IgD-negative memory B cell (primary cell): Measurements from ENCODE around the gene GRM4. TPM values are rescaled to one million over a fixed set of nuclear protein-coding genes. Genes with fewer than 3 reads are reported as not detected.
A peak's percentile ranks its signal among the peaks of the same experiment; 100 is the strongest.

Source experiments
- H3K27ac Mint-ChIP-seq, 3 donors: one replicate each; pipeline ENCODE4 v1.8.0; 2020 to 2022; ENCODE audit warnings: mild to moderate bottlenecking in 3 of 3, mixed read lengths in 3 of 3, moderate library complexity in 1 of 3
- H3K27me3 Mint-ChIP-seq: one replicate; pipeline ENCODE4 v1.8.0; 2021; ENCODE audit warnings: mixed read lengths
- H3K36me3 Mint-ChIP-seq: one replicate; pipeline ENCODE4 v1.8.0; 2020; ENCODE audit warnings: mild to moderate bottlenecking, mixed read lengths
- H3K4me1 Mint-ChIP-seq, 3 donors: one replicate each; pipeline ENCODE4 v1.8.0; 2020 to 2022; ENCODE audit warnings: mixed read lengths in 3 of 3, mild to moderate bottlenecking in 1 of 3
- H3K4me3 Mint-ChIP-seq, 4 donors: one replicate each; pipeline ENCODE4 v1.8.0; 2020 to 2022; ENCODE audit warnings: mild to moderate bottlenecking in 4 of 4, mixed read lengths in 4 of 4, moderate library complexity in 3 of 4
- H3K9me3 Mint-ChIP-seq, 3 donors: one replicate each; pipeline ENCODE4 v1.8.0; 2020 to 2021; ENCODE audit warnings: mixed read lengths in 3 of 3, mild to moderate bottlenecking in 1 of 3
- polyA plus RNA-seq: library from polyadenylated mRNA; unstranded; fragments of 300-500 nt; fragmentation: Illumina TruSeq; gene quantifications from one replicate; pipeline ENCODE4 v1.2.3, GENCODE V29; 2021

GRM4 gene
- polyA plus RNA-seq, 1 donor from 2014 or later: not detected

- H3K9me3 Mint-ChIP-seq: no peaks in the 10 kb centered on the region
- H3K4me1 Mint-ChIP-seq: peaks cover 0 to 9% (median 6%) of the 10 kb centered on the region in 3 donors
- no peak overlapping the region for H3K4me3 Mint-ChIP-seq
- H3K27me3 Mint-ChIP-seq: peaks cover 34% of the 10 kb centered on the region
- H3K27ac Mint-ChIP-seq: peak overlapping the region in 1 of 3 donors; percentile 9
- peaks cover 3% of the 10 kb centered on the region for H3K36me3 Mint-ChIP-seq
Observed at GRCh38 chr6:34150766-34151165, 4.9 kb upstream of the GRM4 start.

- Mint-ChIP-seq H3K4me3 (peak overlapping the region in 1 of 4 donors; percentile 20), H3K9me3 (no peaks in the 10 kb centered on the region), H3K27me3 (peaks cover 34% of the 10 kb centered on the region), H3K4me1 (peaks cover 0 to 9% (median 6%) of the 10 kb centered on the region in 3 donors), H3K27ac (no peak overlapping the region), H3K36me3 (peaks cover 3% of the 10 kb centered on the region)
Observed at GRCh38 chr6:34149831-34150400, 4.0 kb upstream of the GRM4 start.

GRCh38 chr6:34149452-34149810 lies 3.5 kb upstream of the GRM4 start:
- no peak overlapping the region for H3K4me3 Mint-ChIP-seq
- no peak overlapping the region for H3K27ac Mint-ChIP-seq
- H3K9me3 Mint-ChIP-seq: no peaks in the 10 kb centered on the region
- peaks cover 34% of the 10 kb centered on the region for H3K27me3 Mint-ChIP-seq
- peaks cover 0 to 9% (median 7%) of the 10 kb centered on the region in 3 donors for H3K4me1 Mint-ChIP-seq
- peaks cover 3% of the 10 kb centered on the region for H3K36me3 Mint-ChIP-seq

GRCh38 chr6:34148631-34149451 lies 3.0 kb upstream of the GRM4 start:
- H3K27me3 Mint-ChIP-seq: peaks cover 35% of the 10 kb centered on the region
- H3K4me1 Mint-ChIP-seq: peaks cover 0 to 9% (median 4%) of the 10 kb centered on the region in 3 donors
- no peak overlapping the region for H3K27ac Mint-ChIP-seq
- H3K9me3 Mint-ChIP-seq: no peaks in the 10 kb centered on the region
- peak overlapping the region in 1 of 4 donors; percentile 32 for H3K4me3 Mint-ChIP-seq
- peaks cover 3% of the 10 kb centered on the region for H3K36me3 Mint-ChIP-seq

- Mint-ChIP-seq H3K36me3 (no peaks in the 10 kb centered on the region), H3K27me3 (peaks cover 30% of the 10 kb centered on the region), H3K4me1 (peaks cover 0 to 10% (median 9%) of the 10 kb centered on the region in 3 donors), H3K4me3 (no peak overlapping the region), H3K27ac (peak overlapping the region in 1 of 3 donors; percentile 3), H3K9me3 (peaks cover 0 to under 1% (median 0%) of the 10 kb centered on the region in 3 donors)
Observed at GRCh38 chr6:34147906-34148630, 2.2 kb upstream of the GRM4 start.

GRCh38 chr6:34146801-34147592 lies 1.1 kb upstream of the GRM4 start:
- Mint-ChIP-seq H3K4me3 (peak overlapping the region in 2 of 4 donors; percentile 65 to 70), H3K27ac (no peak overlapping the region)

GRCh38 chr6:34145161-34146020 lies 496 bp downstream of the GRM4 start:
- H3K27me3 Mint-ChIP-seq: peaks cover 32% of the 10 kb centered on the region
- H3K4me3 Mint-ChIP-seq: peak overlapping the region; percentile 26 to 75 (median 66)
- H3K27ac Mint-ChIP-seq: no peak overlapping the region
- no peaks in the 10 kb centered on the region for H3K36me3 Mint-ChIP-seq
- H3K4me1 Mint-ChIP-seq: peaks cover 0 to 15% (median 11%) of the 10 kb centered on the region in 3 donors
- peaks cover 0 to 3% (median 0%) of the 10 kb centered on the region in 3 donors for H3K9me3 Mint-ChIP-seq

More at GRCh38 chr6:34146801-34147592, 1.1 kb upstream of the GRM4 start:
- Mint-ChIP-seq H3K36me3 (no peaks in the 10 kb centered on the region), H3K4me1 (peaks cover 0 to 15% (median 11%) of the 10 kb centered on the region in 3 donors), H3K27me3 (peaks cover 26% of the 10 kb centered on the region), H3K9me3 (peaks cover 0 to 3% (median 0%) of the 10 kb centered on the region in 3 donors)

- Mint-ChIP-seq H3K27me3 (peaks cover 36% of the 10 kb centered on the region), H3K4me1 (peaks cover 0 to 15% (median 11%) of the 10 kb centered on the region in 3 donors), H3K9me3 (peaks cover 0 to 3% (median 0%) of the 10 kb centered on the region in 3 donors), H3K36me3 (no peaks in the 10 kb centered on the region), H3K27ac (no peak overlapping the region), H3K4me3 (peak overlapping the region in 3 of 4 donors; percentile 39 to 84 (median 64))
Observed at GRCh38 chr6:34144581-34145160, 1.2 kb downstream of the GRM4 start.

- H3K4me1 Mint-ChIP-seq: peaks cover 0 to 15% (median 11%) of the 10 kb centered on the region in 3 donors
- no peak overlapping the region for H3K27ac Mint-ChIP-seq
- peak overlapping the region; percentile 32 to 84 (median 73) for H3K4me3 Mint-ChIP-seq
- peaks cover 0 to 3% (median 0%) of the 10 kb centered on the region in 3 donors for H3K9me3 Mint-ChIP-seq
- peaks cover 41% of the 10 kb centered on the region for H3K27me3 Mint-ChIP-seq
- no peaks in the 10 kb centered on the region for H3K36me3 Mint-ChIP-seq
Observed at GRCh38 chr6:34143884-34144580, 1.9 kb downstream of the GRM4 start.

- H3K4me1 Mint-ChIP-seq: peaks cover 0 to 15% (median 11%) of the 10 kb centered on the region in 3 donors
- peak overlapping the region; percentile 43 to 76 (median 66) for H3K4me3 Mint-ChIP-seq
- H3K36me3 Mint-ChIP-seq: no peaks in the 10 kb centered on the region
- H3K9me3 Mint-ChIP-seq: peaks cover 0 to 3% (median 0%) of the 10 kb centered on the region in 3 donors
- no peak overlapping the region for H3K27ac Mint-ChIP-seq
- peaks cover 48% of the 10 kb centered on the region for H3K27me3 Mint-ChIP-seq
Observed at GRCh38 chr6:34143196-34143883, 2.5 kb downstream of the GRM4 start.

- no peak overlapping the region for H3K27ac Mint-ChIP-seq
- H3K4me3 Mint-ChIP-seq: peak overlapping the region in 3 of 4 donors; percentile 39 to 63 (median 43)
Observed at GRCh38 chr6:34142061-34142998, 3.6 kb downstream of the GRM4 start.

More at GRCh38 chr6:34142061-34142998, 3.6 kb downstream of the GRM4 start:
- no peaks in the 10 kb centered on the region for H3K36me3 Mint-ChIP-seq
- peaks cover 0 to 3% (median 0%) of the 10 kb centered on the region in 3 donors for H3K9me3 Mint-ChIP-seq
- peaks cover 51% of the 10 kb centered on the region for H3K27me3 Mint-ChIP-seq
- H3K4me1 Mint-ChIP-seq: peaks cover 0 to 15% (median 11%) of the 10 kb centered on the region in 3 donors
